Measurements from ENCODE around the gene SPRR2B.

DNA sequence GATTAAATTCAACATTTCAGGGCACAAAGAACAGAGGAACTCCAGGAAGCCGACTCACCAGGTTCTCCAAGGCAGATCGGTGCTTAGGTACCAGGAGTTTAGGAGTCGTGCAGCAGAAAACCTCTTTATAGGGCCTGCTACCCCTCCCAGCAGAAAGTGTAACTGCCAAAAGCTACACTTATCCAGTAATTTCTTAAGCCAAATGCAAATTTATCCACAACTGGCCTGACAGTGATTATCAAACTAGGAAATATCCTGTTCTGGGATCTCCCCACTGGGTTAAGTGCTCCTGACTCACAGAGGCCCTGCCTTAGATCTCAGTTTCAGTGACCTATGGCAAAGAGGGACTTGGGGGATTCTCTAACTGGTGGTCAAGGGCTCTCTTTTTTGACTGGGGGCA lies 42.0 kb upstream of the SPRR2B start, which contains the start of gene SPRR2F:
- TF ChIP-seq CTCF (IDR thresholded peaks at IDR 0.05) (no peak), POLR2A (IDR thresholded peaks at IDR 0.05) (no peak)
